HFF-Myc (cell line): ENCODE data around the gene STAG1.
"Not testable (repeated sequence)": the region's sequence is repeated elsewhere in the genome, so short reads cannot be mapped to it uniquely, and the experiment has no call there.

Experiments used
- DNase-seq: peaks from one replicate; pipeline ENCODE4 v3.0.0-alpha.2; 2011; ENCODE audit warnings: low read depth; ENCODE audit errors: extremely low read depth
- H3K4me3 ChIP-seq: replicated peaks from 2 replicates; pipeline ENCODE4 v1.5.1; 2011; ENCODE audit warnings: low read depth, mild to moderate bottlenecking, control low read depth, low read length
- CTCF ChIP-seq: IDR thresholded peaks from 2 replicates; pipeline ENCODE4 v1.5.1; 2012; ENCODE audit warnings: mild to moderate bottlenecking, low read depth, low read length, control low read depth; ENCODE audit errors: missing control alignments

STAG1 gene

GRCh38 chr3:136783708-136784191, 31.6 kb upstream of the STAG1 start:
- H3K4me3 ChIP-seq: no peak overlapping the region
- TF ChIP-seq CTCF: no peak
- no peak for DNase-seq

GRCh38 chr3:136780741-136781140, 28.6 kb upstream of the STAG1 start:
- H3K4me3 ChIP-seq: no peak overlapping the region
- DNase-seq: no peak
- no peak for TF ChIP-seq CTCF

GRCh38 chr3:136778865-136779264, 26.7 kb upstream of the STAG1 start:
- no peak for TF ChIP-seq CTCF
- DNase-seq: no peak
- no peak overlapping the region for H3K4me3 ChIP-seq

GRCh38 chr3:136772709-136773108, 20.5 kb upstream of the STAG1 start:
- TF ChIP-seq CTCF: no peak
- H3K4me3 ChIP-seq: no peak overlapping the region
- DNase-seq: no peak

GRCh38 chr3:136758160-136759102, 6.3 kb upstream of the STAG1 start:
- TF ChIP-seq CTCF: peak; percentile 50
- not testable (repeated sequence) for DNase-seq

GRCh38 chr3:136755192-136755591, 3.0 kb upstream of the STAG1 start:
- H3K4me3 ChIP-seq: no peak overlapping the region
- DNase-seq: no peak
- no peak for TF ChIP-seq CTCF

More at GRCh38 chr3:136758160-136759102, 6.3 kb upstream of the STAG1 start:
- not testable (repeated sequence) for H3K4me3 ChIP-seq
